HuH-7.5 (cell line): Measurements from ENCODE around the gene SRXN1.

Source experiments
- DNase-seq: peaks from one replicate; pipeline ENCODE4 v3.0.0; 2011; ENCODE audit warnings: low spot score

The SRXN1 gene

GRCh38 chr20:635893-636338 is 17.1 kb downstream of the SRXN1 start:
- no peak for DNase-seq

GRCh38 chr20:635028-635892 is 17.7 kb downstream of the SRXN1 start:
- DNase-seq = no peak

DNA sequence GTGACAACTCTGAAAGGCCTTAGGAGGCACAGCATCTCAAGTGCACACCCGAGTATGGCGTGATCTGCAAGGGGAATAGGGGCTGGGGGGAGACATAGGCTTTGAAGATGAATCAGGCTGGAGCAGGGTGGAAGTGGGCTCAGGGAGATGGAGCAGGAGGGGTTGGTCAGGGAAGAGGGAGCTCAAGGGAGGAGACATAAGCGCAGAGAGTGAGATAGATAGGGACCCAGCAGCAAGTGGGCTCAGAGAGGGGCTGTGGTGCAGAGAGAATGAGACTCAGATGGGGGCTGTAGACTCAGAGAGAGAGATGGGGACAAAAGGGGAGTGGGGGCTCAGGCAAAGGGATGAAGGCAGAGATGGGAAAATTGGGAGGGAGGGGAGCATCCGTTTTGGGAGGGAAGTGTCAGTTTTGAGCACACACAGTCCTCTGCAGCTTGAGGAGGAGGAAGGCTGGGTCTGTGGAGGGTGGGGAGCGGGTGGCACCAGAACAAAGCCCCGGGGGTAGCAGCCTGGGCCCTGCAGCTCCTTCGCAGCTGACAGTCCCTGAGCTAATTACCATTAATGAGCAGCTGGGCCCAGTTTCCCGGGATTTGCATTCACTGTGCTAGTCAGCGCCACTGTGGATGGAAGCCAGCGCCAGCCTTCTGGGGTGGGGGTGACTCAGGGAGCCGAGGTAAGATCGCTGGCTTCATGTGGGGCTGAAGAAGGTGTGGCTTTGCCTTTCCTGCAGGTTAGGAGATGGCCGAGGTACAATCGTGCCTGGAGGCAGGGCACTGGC is 18.7 kb downstream of the SRXN1 start:
- no peak for DNase-seq

DNA sequence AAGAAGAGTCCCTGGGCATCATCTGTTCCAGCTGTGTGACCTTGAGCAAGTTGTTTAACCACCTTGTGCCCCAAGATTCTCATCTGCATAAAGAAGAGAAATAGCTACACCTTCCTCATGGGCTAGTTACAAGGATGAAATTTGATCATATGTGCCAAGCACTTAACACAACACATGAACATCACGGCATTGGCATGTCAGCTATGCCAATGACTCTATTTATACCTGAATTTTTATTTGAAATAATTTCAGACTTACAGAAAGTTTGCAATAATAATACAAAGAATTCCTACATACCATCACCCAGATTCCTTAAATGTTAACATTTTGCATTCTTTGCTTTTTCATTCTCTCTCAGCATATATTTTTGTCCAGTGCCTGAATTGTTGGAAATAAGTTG is 21.9 kb downstream of the SRXN1 start:
- no peak for DNase-seq

- no peak for DNase-seq
These were observed 26.4 kb downstream of the SRXN1 start for GRCh38 chr20:626579-626978.

- no peak for DNase-seq
These were observed 27.6 kb downstream of the SRXN1 start for GRCh38 chr20:625360-625932.

- no peak for DNase-seq
These were observed 29.3 kb downstream of the SRXN1 start for GRCh38 chr20:623704-624103.

- DNase-seq = no peak
These were observed 30.0 kb downstream of the SRXN1 start for GRCh38 chr20:623021-623420.

- DNase-seq = no peak
These were observed 30.8 kb downstream of the SRXN1 start for GRCh38 chr20:622161-622560.

DNA sequence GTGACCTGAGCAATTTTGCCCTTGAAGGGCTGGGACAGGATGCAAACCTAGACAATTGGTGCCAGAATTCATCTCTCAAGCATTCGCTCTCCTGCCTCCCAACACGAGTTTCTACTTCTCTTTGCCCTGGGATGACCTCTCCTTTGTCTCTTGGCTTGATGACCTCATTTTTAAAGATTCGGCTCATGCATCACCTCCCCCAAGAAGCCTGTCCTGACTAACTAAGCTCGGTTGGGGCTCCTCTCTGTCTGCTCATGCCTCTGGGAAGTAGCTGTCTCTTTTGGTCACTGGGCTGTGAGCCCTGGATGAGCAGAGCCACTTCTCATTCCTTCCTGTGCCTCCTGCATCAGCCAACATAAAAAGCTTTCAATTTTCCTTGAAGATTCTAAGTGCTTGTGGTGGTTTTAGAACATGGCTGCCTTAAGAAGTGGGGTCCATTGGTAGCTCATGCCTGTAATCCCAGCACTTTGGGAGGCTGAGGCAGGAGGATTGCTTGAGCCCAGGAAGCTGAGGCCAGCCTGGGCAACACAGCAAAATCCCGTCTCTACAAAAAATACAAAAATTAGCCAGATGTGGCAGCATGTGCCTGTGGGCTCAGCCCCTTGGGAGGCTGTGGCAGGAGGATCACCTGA is 31.8 kb downstream of the SRXN1 start:
- DNase-seq = no peak

- no peak for DNase-seq
These were observed 32.8 kb downstream of the SRXN1 start for GRCh38 chr20:620246-620645.

DNA sequence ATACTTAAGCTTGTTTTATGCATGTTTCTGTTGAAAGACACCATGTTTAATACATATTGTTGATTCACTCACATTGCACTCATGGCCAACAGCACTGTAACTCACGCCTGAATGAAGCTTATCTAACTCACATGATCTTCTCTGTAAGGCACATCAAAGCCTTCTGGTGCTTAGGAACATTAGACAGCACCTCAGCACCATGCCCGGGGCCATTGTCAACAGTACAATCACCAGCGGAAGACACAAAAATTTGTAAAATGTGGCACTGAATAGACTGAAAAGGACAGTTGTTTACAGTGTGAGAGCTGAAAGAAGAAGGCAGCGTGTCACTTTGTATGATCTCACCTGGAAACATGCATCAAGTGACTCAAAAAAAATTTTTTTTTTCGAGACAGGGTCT is 34.0 kb downstream of the SRXN1 start:
- no peak for DNase-seq

DNA sequence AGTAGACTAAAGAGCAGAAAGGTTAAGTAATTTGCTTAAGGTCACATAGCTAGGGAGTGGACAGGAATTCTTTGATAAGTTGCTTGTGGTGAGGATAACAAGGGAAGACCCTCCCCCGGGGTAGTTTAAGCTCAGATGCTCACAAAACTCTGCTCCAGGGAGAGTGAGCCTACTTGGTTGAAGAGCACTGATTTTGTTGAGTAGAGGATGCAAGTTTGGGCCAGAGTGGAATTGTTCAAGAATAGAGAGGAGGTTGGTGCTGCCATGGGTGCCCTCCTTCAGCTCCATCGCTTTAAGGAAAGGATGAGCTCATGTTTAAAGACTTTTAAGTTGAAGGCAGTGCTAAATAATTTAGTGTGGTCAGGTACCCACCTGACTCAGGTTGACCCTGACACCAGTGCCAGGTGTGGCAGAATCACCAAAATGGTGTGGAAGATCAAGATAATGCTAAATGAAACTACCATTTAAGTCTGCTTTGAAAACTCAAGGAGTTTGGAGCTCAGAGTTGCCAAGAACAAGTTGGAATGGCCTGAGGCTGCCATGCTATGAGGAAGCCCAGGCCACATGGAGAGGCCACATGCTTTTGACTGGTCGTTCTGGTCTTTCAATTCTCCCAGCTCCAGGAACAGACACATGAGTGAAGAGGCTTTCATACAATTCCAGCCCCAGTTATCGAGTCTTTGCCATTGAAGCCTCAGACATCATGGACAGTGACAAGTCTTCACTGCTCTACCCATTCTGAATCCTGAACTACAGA is 34.9 kb downstream of the SRXN1 start:
- no peak for DNase-seq

DNA sequence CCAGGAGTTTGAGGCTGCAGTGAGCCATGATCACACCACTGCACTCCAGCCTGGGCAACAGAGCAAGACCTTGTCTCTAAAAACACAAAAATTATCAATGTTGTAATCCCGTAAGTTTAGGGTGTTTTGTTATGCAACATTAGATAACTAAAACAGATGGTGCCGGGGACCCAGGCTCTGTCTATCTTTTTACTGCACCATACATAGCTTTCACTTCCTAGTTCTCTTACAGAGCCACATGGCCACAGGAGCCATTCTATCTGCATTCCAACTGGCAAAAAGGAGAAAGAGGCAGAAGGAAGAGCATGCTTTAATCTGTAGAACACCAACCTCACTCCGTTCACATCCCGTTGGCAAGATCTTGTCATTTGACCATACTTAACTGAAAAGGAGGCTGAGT is 37.5 kb downstream of the SRXN1 start:
- no peak for DNase-seq

DNA sequence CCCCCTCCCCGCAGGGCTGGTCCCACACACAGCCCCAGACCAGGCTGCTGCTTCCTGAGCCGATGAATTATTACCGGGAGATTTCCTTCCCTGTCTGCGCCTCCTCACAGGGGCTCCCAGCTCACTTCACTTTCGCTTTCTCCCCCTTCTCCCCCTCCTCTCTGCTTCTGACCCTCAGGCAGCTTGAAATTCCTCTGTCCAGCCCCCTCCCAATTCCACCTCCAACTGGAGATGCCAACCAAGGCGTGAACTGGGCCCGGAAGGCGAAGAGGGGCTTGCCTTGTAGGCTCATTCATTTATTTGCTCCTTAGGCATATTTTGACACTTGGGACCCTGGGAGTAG is 41.2 kb downstream of the SRXN1 start:
- no peak for DNase-seq

GRCh38 chr20:611047-611842 is 41.8 kb downstream of the SRXN1 start:
- DNase-seq = no peak

- DNase-seq = no peak
These were observed 42.6 kb downstream of the SRXN1 start, which contains the start of gene TCF15 for GRCh38 chr20:610130-611046. TCF15 (minus strand) TSS chr20:610309; CDS start chr20:610237, 72 bp downstream.

- DNase-seq = no peak
These were observed 43.5 kb downstream of the SRXN1 start for GRCh38 chr20:609371-609964.

- DNase-seq = no peak
These were observed 44.0 kb downstream of the SRXN1 start for GRCh38 chr20:608970-609369.
